Measurements from ENCODE around the gene ABCB11. TPM values are rescaled to one million over a fixed set of nuclear protein-coding genes. Genes with fewer than 3 reads are reported as not detected.

ABCB11 gene
- total RNA-seq, 2 experiments from 2014 or later, result 0.28 TPM; not detected in 1

- Mint-ChIP-seq H3K27me3 (peaks cover 22% of the 10 kb centered on the region), H3K27ac (peak overlapping the region; percentile 59), H3K4me3 (peak overlapping the region; percentile 4), H3K4me1 (peaks cover 22% of the 10 kb centered on the region), H3K36me3 (peaks cover 4% of the 10 kb centered on the region), H3K9me3 (no peaks in the 10 kb centered on the region)
- peak; percentile 69 for ATAC-seq (ENCODE audit: low read depth)
- POLR2A ChIA-PET, result no interaction called here
- no peak for DNase-seq
These were observed 66.8 kb downstream of the ABCB11 start for GRCh38 chr2:168964251-168964807.

GRCh38 chr2:168962636-168963035, 68.5 kb downstream of the ABCB11 start:
- DNase-seq, result no peak
- Mint-ChIP-seq H3K27ac (no peak overlapping the region), H3K9me3 (no peaks in the 10 kb centered on the region), H3K4me1 (peaks cover 22% of the 10 kb centered on the region), H3K27me3 (peaks cover 12% of the 10 kb centered on the region), H3K36me3 (peaks cover 4% of the 10 kb centered on the region), H3K4me3 (no peak overlapping the region)
- POLR2A ChIA-PET, result interaction anchor here (1.5 kb wide), 1 partner anchor 169 kb away, joined by 3 read pairs; no protein-coding TSS in a partner anchor
- no peak for ATAC-seq (ENCODE audit: low read depth)

GRCh38 chr2:168961450-168962229, 69.5 kb downstream of the ABCB11 start:
- ATAC-seq (ENCODE audit: low read depth) (peak; percentile 71), DNase-seq (no peak)
- POLR2A ChIA-PET, result interaction anchor here (1.5 kb wide), 1 partner anchor 170 kb away, joined by 3 read pairs; no protein-coding TSS in a partner anchor
- no peak overlapping the region for H3K4me3 Mint-ChIP-seq
- no peak overlapping the region for H3K27ac Mint-ChIP-seq
- H3K27me3 Mint-ChIP-seq, result peaks cover 6% of the 10 kb centered on the region
- H3K36me3 Mint-ChIP-seq, result peaks cover 4% of the 10 kb centered on the region
- no peaks in the 10 kb centered on the region for H3K9me3 Mint-ChIP-seq
- H3K4me1 Mint-ChIP-seq, result peaks cover 22% of the 10 kb centered on the region

- Mint-ChIP-seq H3K9me3 (peaks cover 13% of the 10 kb centered on the region), H3K4me1 (peaks cover 1% of the 10 kb centered on the region), H3K27ac (no peak overlapping the region), H3K4me3 (no peak overlapping the region), H3K36me3 (peaks cover 2% of the 10 kb centered on the region), H3K27me3 (peaks cover 18% of the 10 kb centered on the region)
- POLR2A ChIA-PET, result no interaction called here
- DNase-seq (no peak), ATAC-seq (ENCODE audit: low read depth) (no peak)
These were observed 74.7 kb downstream of the ABCB11 start for GRCh38 chr2:168956392-168956791.

GRCh38 chr2:168955321-168955720, 75.8 kb downstream of the ABCB11 start:
- Mint-ChIP-seq H3K4me1 (no peaks in the 10 kb centered on the region), H3K27me3 (peaks cover 26% of the 10 kb centered on the region), H3K27ac (no peak overlapping the region), H3K9me3 (peaks cover 13% of the 10 kb centered on the region), H3K4me3 (no peak overlapping the region), H3K36me3 (peaks cover 2% of the 10 kb centered on the region)
- POLR2A ChIA-PET, result no interaction called here
- ATAC-seq (ENCODE audit: low read depth) (no peak), DNase-seq (no peak)

- no peak for ATAC-seq (ENCODE audit: low read depth)
- H3K27me3 Mint-ChIP-seq, result peaks cover 26% of the 10 kb centered on the region
- no peak for DNase-seq
- H3K36me3 Mint-ChIP-seq, result peaks cover 2% of the 10 kb centered on the region
- POLR2A ChIA-PET, result no interaction called here
- peaks cover 13% of the 10 kb centered on the region for H3K9me3 Mint-ChIP-seq
- no peaks in the 10 kb centered on the region for H3K4me1 Mint-ChIP-seq
- H3K27ac Mint-ChIP-seq, result no peak overlapping the region
- H3K4me3 Mint-ChIP-seq, result no peak overlapping the region
These were observed 76.9 kb downstream of the ABCB11 start for GRCh38 chr2:168954256-168954655.

- peaks cover 2% of the 10 kb centered on the region for H3K36me3 Mint-ChIP-seq
- H3K4me1 Mint-ChIP-seq, result peaks cover 3% of the 10 kb centered on the region
- H3K27me3 Mint-ChIP-seq, result peaks cover 26% of the 10 kb centered on the region
- DNase-seq (no peak), ATAC-seq (ENCODE audit: low read depth) (no peak)
- H3K9me3 Mint-ChIP-seq, result peaks cover 13% of the 10 kb centered on the region
- H3K27ac Mint-ChIP-seq, result no peak overlapping the region
- no peak overlapping the region for H3K4me3 Mint-ChIP-seq
- POLR2A ChIA-PET, result no interaction called here
These were observed 78.7 kb downstream of the ABCB11 start for GRCh38 chr2:168952424-168952823.

GRCh38 chr2:168951871-168952270, 79.3 kb downstream of the ABCB11 start:
- POLR2A ChIA-PET, result no interaction called here
- ATAC-seq (ENCODE audit: low read depth), result no peak

GRCh38 chr2:168949324-168949723, 81.8 kb downstream of the ABCB11 start:
- peaks cover 9% of the 10 kb centered on the region for H3K9me3 Mint-ChIP-seq
- peaks cover 30% of the 10 kb centered on the region for H3K27me3 Mint-ChIP-seq
- no peak overlapping the region for H3K4me3 Mint-ChIP-seq
- POLR2A ChIA-PET, result no interaction called here
- peaks cover 2% of the 10 kb centered on the region for H3K36me3 Mint-ChIP-seq
- no peak for ATAC-seq (ENCODE audit: low read depth)
- H3K4me1 Mint-ChIP-seq, result peaks cover 3% of the 10 kb centered on the region
- no peak for DNase-seq
- H3K27ac Mint-ChIP-seq, result no peak overlapping the region

More at GRCh38 chr2:168951871-168952270, 79.3 kb downstream of the ABCB11 start:
- Mint-ChIP-seq H3K27ac (no peak overlapping the region), H3K4me1 (peaks cover 3% of the 10 kb centered on the region), H3K9me3 (peaks cover 13% of the 10 kb centered on the region), H3K36me3 (peaks cover 2% of the 10 kb centered on the region), H3K27me3 (peaks cover 26% of the 10 kb centered on the region), H3K4me3 (no peak overlapping the region)
- no peak for DNase-seq

GRCh38 chr2:168948621-168949212, 82.4 kb downstream of the ABCB11 start:
- Mint-ChIP-seq H3K27me3 (peaks cover 30% of the 10 kb centered on the region), H3K4me3 (no peak overlapping the region), H3K4me1 (peaks cover 3% of the 10 kb centered on the region), H3K36me3 (peaks cover 2% of the 10 kb centered on the region), H3K27ac (no peak overlapping the region), H3K9me3 (peaks cover 6% of the 10 kb centered on the region)
- POLR2A ChIA-PET, result no interaction called here
- DNase-seq (no peak), ATAC-seq (ENCODE audit: low read depth) (no peak)

GRCh38 chr2:168945508-168945907, 85.6 kb downstream of the ABCB11 start:
- POLR2A ChIA-PET, result no interaction called here
- H3K4me3 Mint-ChIP-seq, result no peak overlapping the region

GRCh38 chr2:168944065-168944464, 87.1 kb downstream of the ABCB11 start:
- no peak overlapping the region for H3K27ac Mint-ChIP-seq
- no peak overlapping the region for H3K4me3 Mint-ChIP-seq
- DNase-seq, result no peak
- no peak for ATAC-seq (ENCODE audit: low read depth)
- no peaks in the 10 kb centered on the region for H3K9me3 Mint-ChIP-seq
- H3K4me1 Mint-ChIP-seq, result peaks cover 3% of the 10 kb centered on the region
- POLR2A ChIA-PET, result no interaction called here
- H3K36me3 Mint-ChIP-seq, result no peaks in the 10 kb centered on the region
- H3K27me3 Mint-ChIP-seq, result peaks cover 15% of the 10 kb centered on the region

More at GRCh38 chr2:168945508-168945907, 85.6 kb downstream of the ABCB11 start:
- peaks cover 3% of the 10 kb centered on the region for H3K4me1 Mint-ChIP-seq
- peaks cover 17% of the 10 kb centered on the region for H3K27me3 Mint-ChIP-seq
- H3K9me3 Mint-ChIP-seq, result no peaks in the 10 kb centered on the region
- no peak for DNase-seq
- no peak overlapping the region for H3K27ac Mint-ChIP-seq
- no peak for ATAC-seq (ENCODE audit: low read depth)
- H3K36me3 Mint-ChIP-seq, result no peaks in the 10 kb centered on the region

- Mint-ChIP-seq H3K36me3 (no peaks in the 10 kb centered on the region), H3K9me3 (no peaks in the 10 kb centered on the region), H3K4me3 (no peak overlapping the region), H3K27me3 (peaks cover 18% of the 10 kb centered on the region), H3K4me1 (no peaks in the 10 kb centered on the region), H3K27ac (no peak overlapping the region)
- DNase-seq (no peak), ATAC-seq (ENCODE audit: low read depth) (no peak)
- POLR2A ChIA-PET, result no interaction called here
These were observed 89.8 kb downstream of the ABCB11 start for GRCh38 chr2:168941297-168941696.

GRCh38 chr2:168939918-168940317, 91.2 kb downstream of the ABCB11 start:
- no peak for DNase-seq
- Mint-ChIP-seq H3K27me3 (peaks cover 10% of the 10 kb centered on the region), H3K4me3 (no peak overlapping the region), H3K27ac (no peak overlapping the region), H3K36me3 (no peaks in the 10 kb centered on the region), H3K9me3 (no peaks in the 10 kb centered on the region), H3K4me1 (no peaks in the 10 kb centered on the region)
- POLR2A ChIA-PET, result no interaction called here
- ATAC-seq (ENCODE audit: low read depth), result no peak
